GM21447 (cell line): Measurements from ENCODE around the gene KIF2C.
"Not testable (repeated sequence)": the region's sequence is repeated elsewhere in the genome, so short reads cannot be mapped to it uniquely, and the experiment has no call there.

Experiments used
- ATAC-seq: cut with Tn5 transposase; IDR thresholded peaks from one replicate; pipeline ENCODE4 v1.9.1; 2021; ENCODE audit not compliant: unreplicated experiment

KIF2C gene

DNA sequence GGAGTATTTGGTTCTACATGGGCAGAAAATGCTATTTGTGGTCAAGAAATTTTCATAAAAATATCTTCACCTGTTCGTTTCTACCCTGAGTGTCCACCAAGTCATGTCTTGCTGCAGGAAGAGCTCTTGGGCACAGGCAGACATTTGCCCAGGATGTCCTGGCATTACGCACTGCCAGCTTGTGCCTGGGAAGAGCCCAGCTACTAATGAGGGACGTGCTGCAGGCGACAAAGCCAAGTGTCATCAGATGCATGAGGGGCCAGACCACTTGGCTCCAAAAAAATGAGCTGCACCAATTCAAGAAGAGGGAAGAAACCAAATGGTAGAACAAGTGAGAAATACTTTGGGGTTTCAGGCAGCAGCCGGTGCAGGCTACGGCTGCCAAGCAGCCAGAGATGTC lies 21.5 kb upstream of the KIF2C start:
- ATAC-seq = no peak

DNA sequence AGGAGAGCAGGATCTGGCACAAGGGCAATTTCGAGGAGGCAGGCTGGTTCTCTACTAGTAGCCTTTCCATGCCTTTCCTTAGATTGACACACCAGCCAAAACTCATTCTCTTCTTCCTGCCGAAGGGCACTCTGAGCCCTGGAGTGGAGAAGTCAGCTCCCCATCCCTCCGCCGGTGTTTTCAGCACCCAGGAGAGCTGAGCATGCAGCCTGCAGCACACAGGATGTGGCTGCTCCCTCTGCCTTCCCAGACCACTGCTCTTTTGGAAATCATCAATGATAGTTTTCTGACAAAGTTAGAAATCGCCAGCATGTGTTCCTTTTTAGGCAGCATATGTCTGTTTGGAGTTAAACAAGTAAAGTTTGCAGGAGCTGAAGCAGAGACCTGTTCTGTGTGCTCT lies 20.3 kb upstream of the KIF2C start:
- ATAC-seq = no peak

DNA sequence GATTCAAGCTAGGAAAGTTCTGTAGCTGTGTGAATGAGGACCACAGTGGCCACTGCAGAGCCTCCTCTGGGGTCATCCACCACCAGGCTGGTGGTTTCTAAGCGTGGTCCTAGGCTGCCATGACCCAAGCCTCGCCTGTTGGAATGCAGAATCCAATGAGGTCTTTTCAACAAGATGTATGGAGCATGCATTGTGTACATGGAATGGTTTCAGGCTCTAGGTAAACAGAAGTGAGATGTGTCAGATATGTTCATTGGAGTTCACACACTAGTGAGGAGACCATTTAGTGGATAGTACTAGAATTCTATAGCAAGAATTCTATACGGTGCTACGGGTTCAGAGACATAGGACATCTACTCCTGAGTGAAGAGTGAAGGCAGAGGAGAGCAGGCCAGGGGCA lies 19.4 kb upstream of the KIF2C start:
- no peak for ATAC-seq

DNA sequence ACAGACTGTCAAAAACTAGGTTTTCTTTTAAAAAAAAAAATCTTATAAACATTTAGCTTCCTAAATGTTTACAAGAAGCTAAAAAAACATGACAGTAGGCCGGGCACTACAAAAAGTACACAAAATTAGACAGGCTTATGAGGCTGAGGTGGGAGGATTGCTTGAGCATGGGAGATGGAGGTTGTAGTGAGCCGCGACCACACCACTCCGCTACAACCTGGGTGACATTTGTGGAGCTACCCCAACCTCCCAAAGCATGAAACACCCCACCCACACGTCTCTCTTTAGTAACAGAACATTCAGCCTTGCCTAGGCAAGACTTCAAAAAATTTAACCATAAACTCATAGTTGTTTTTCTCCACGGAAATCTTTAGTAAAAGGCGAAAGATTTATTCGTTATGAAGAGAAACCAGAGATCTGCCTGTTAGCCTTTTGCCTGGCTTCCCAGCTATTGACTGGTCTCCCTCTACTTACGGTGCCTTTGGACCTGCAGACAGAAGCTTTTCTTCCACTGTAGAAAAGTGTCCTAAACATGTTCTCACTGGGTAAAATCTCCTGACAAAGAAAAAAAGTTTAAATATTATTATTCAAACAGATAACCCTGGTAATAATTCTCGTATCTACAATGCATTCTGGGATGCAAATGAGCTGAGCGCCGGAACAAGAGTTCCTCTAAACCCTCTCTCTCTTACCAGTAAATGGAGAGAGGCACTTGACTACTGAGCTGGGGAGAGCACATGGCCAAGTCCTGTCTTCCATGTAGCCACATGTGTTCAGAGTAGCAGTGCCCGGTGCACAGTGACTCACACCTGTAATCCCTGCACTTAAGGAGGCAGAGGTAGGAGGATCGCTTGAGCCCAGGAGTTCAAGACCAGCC lies 17.9 kb upstream of the KIF2C start:
- ATAC-seq = peak; percentile 66

DNA sequence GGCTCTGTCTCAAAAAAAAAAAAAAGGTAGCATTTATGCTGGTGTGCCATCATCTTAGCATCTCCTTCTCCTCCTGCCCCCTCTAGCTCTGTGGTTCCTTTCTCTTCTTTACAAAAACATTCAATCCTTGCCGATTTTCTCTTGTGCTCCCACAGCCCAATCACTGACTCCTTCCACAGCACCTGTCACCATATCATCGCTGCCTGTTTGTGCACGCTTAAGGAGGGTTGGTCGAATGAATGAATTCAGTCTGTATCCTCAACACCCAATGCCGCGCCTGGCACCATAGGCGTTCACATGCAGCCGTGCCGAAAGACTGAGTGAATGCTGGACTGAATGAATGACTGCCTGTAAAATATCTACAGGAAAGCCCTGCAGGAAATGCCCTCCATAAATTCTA lies 16.6 kb upstream of the KIF2C start:
- no peak for ATAC-seq

DNA sequence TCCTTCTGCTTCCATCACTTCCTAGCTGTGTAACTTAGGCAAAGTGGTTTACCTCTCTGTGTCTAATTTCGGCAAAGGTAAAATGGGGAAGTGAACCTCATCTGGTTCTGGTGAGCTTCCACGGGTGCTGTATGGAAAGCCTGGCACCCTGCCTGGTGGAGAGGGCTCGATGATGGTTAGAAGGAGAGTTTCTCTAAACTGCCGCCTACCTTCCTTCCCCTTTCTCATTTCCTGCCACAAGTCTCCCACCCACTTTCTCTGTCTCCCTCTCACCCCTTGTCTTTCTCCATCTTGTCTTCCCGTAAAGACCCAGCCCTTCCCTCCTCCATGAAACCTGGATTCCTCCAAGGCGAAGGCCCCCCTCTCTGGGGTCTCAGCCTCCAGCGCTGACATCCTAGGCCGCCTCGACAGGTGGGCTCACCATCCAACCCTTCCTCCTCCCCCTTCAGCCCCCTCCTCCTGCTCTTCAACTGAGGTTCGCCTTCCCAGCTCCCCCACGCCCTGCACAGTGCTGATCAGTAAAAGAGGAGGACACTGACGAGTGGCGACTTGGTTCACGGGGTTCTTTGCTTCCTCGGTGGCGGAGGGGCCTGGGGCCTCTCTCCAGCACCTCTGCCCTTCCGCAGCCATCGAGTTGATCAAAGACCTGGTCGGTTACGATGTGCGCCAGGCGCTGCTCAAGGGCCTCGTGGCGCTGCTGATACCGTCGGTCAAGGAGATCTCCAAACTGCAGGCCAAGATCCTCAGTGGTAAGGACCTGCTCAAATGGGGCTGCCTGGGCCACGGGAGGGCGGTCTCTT lies 15.9 kb upstream of the KIF2C start:
- ATAC-seq = peak; percentile 39

DNA sequence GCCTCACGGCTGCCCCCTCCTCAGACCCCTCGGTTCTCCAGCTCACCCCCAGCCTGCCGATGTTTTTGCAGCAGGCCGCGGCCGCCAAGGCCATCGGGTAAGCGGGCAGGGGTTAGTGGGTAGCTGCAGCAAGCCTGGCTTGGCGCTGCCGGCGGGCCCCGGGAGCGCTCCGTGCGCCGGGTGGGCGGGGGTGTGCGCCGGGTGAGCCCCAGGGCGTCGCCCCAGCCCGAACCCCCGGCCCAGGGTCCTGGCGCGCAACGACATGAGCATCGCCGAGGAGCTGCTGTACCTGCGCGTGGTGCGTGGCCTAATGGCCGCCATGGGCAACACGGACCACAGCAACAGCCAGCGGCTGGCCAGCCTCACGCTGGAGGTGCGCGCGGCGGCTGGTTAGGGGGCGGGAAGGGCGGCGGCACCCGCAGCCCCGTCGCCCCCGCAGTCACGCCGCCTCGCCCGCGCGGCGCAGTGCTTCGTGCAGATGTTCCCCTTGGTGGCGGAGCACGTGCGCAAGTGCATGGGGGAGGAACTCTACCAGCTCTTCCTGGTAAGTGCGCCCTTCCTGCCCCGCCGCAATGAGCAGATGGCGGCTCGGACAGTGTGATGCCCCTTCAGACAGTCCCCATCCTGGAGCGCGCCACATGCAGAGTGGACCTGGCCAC lies 15.2 kb upstream of the KIF2C start:
- ATAC-seq = no peak

DNA sequence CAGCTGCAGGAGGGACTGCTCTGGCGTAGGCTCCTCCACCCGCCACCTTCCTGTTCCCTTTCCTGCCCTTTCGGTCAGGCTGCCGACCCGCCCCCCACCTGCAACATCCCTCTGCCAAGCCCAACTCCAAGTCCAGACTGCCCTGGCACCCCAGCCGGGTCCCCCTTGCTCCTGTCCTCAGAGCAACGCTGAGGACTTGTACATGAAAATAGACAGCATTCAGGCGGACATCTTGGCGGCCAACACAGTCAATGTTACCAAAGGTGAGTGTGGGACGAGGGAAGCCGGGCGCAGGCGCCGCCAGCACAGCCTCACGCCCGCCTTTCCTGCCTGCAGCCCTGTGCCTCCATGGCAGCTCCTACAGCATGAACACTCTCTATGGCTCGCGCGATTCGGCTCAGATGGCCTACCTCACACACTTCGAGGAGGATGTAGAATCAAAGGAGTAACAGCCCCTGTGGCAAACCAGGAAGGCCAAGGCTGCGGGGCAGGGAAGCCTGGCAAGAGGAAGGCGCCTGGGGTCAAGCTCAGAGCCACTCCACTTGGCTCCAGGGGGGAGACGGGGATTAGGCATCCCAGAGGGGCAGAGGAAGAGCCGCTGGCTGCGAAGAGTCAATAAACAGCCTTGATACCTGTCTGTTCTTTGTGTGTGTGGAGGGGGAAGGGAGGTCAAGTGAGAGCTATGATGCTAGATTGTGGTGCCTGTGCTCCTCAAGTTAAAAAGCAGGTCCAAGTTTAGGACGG lies 14.5 kb upstream of the KIF2C start:
- ATAC-seq = no peak

DNA sequence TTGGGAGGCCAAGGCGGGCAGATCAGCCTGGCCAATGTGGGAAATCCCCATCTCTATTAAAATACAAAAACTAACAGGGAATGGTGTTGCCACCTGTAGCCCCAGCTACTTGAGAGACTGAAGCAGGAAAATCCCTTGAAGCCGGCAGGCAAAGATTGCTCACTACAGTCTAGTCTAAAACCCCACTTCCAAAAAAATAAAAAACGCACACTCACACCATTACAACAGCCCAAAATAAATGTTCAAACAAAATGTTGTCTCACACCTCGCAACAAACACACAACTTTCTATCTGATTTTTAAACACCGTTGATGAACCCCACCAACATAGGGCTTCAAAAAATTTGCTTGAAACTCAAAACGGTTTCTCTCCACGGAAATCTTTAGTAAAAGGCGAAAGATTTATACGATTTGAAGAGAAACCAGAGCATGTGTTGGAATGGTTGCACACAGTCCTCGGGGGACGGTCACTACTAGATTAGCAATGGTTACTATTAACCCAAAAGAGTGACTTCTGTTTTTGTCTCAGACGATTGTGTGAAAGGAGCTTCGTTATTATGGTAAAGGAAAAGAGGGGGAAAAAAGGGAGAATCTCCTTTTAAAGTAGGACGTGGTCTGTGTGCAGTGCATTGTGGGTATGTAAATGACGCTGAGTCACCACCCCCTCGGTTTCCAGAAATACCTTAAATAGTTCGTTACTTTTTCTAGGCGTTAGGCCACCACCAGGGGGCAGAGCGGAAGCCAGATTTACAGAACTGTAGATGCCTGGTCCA lies 8.7 kb upstream of the KIF2C start, which contains the start of gene RNU5D-1:
RNU5D-1 (minus strand) TSS at position 430 of the 772 bp plus-strand sequence.
- peak; percentile 58 for ATAC-seq

DNA sequence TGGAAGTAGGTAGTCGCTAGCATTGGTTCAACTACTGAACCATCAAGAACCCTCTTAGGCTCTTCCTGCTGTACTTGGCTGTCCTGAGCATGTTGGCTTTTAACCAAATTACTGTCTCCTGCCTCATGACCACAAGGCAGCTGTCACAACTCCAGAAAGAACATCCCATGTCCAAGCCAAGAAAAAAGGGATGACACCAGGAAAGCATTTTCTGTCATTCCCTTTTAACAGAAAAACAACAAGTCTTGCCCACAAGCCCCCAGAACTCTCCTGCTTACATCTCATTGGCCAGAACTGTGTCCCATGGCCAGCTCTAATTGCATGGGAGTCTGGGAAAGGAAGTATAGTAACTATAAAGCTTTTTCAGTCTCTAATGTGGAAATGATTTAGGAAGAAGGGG lies 6.3 kb upstream of the KIF2C start:
- no peak for ATAC-seq

DNA sequence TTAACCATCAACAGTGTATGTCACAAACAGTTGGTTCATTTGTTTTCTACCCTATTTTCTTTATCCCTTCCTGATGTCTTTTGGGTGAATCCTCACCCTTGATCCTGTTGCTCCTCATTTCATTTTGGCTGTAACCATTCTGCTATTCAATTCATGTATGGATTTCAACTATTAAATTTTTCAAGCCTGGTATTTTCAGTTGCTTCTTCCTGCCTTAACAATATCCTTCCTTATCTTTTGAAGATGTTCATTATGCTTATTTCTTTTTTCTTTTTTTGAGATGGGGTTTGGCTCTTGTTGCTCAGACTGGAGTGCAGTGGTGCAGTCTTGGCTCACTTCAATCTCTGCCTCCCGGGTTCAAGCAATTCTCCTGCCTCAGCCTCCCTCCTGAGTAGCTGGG lies 5.9 kb upstream of the KIF2C start:
- ATAC-seq = no peak

DNA sequence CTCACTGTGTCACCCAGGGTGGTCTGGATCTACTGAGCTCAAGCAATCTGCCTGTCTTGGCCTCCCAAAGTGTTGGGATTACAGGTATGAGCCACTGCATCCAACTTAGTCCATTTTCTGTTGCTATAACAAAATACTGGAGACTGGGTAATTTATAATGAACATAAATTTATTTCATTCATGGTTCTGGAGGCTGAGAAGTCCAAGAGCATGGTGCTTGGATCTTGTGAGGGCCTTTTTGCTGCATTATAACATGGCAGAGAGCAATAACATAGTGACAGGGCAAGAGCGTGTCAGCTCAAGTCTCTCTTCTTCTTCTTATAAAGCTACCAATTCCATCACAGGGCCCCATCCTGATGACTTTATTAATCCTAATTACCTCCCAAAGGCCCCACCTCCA lies 3.6 kb upstream of the KIF2C start:
- ATAC-seq = no peak

DNA sequence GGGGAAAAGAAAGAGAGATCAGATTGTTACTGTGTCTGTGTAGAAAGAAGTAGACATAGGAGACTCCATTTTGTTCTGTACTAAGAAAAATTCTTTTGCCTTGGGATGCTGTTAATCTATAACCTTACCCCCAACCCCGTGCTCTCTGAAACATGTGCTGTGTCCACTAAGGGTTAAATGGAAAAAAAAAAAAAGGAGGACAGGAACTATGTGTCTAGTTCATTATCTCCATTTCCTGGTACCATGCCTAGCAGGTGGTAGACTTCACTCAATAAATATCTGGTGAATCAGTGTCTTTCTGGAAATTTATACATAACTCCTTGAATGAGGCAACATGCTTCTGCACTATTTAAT lies 707 bp upstream of the KIF2C start:
- not testable (repeated sequence) for ATAC-seq

DNA sequence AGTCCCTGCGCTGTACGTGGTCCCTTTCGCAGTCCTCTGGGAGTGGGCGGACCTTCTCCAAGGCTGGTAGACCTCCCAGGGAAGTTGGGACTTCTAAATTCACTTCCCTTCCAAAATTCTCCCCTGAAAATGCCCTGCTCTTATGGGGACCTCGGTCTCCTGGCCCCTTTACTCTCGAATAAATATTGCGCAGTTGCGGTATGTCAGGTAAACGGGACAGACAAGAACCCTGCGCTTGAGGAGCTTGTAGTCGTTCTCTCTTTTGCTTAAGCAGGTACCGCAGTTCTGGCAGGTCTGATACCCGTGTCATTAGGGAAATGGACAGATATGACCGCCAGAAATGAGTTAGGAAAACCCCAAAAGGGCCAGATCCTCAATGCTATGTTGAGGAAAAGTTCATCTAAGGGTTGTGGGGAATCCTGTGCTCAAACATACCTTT lies 561 bp downstream of the KIF2C start:
- ATAC-seq = peak; percentile 7

DNA sequence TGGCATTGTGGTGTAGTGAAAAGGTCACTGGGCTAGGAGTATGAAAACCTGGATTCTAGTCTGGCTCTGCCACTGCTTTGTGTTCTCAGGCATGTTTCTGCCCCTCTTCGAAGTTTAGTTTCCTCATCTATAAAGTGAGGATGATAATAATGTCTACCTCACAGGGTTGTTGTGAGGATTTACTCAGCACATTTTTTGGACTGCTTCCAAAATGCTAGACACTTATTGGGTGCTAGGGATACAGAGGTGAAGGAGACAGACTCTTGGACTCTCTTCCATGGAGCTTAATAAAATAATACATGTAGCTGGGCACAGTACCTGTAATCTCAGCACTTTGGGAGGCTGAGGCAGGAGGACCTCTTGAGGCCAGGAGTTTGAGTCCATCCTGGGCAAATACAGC lies 3.6 kb downstream of the KIF2C start:
- ATAC-seq = no peak

DNA sequence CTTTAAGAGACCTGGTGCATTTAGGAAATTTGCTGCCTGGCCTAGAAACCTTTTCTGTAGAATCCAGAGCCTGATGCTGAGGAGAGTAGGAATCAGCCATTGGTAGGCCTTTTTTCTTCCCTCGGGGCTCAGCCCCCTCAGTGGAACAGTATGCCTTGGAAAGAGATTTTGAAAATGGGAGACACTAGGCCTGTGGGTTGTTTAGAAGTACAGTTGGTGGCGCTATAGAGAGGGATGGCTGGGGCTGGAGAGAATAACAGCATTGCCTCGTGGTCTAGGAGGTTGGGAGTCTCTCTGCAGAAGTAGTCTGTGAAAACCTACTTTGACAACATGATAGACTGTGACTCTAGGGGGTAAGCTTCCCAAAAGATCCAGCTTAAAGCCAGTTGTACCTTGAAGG lies 8.2 kb downstream of the KIF2C start:
- no peak for ATAC-seq

DNA sequence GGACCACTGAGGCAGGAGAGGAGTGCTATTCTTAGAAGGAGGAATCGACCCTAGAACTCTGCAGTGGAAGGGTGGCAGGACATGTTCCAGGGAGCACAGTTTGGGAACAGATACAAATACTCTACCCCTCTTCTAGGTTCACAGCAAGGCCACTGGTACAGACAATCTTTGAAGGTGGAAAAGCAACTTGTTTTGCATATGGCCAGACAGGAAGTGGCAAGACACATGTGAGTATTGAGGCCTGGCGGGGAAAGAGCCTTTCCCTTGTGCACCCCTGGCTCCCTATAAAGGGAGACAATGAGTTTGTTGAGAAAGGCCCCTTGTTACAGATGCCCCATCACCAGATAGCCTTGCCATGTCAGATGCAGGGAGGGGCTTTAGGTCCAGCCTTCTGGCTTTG lies 17.8 kb downstream of the KIF2C start:
- peak; percentile 65 for ATAC-seq

DNA sequence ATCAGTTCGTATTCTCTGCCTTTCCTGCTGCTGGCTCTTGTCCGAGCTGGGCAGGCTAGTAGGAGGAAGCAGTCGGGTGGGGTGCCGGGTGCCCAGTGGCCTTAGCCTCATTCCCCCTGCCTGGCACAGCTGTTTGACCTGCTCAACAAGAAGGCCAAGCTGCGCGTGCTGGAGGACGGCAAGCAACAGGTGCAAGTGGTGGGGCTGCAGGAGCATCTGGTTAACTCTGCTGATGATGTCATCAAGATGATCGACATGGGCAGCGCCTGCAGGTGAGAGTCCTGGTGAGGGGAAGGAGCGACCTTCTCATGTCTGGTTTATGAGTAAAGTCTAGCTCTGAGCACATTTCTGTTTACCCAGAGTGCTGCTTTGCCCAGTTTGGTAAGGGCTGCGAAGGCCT lies 19.4 kb downstream of the KIF2C start:
- no peak for ATAC-seq

DNA sequence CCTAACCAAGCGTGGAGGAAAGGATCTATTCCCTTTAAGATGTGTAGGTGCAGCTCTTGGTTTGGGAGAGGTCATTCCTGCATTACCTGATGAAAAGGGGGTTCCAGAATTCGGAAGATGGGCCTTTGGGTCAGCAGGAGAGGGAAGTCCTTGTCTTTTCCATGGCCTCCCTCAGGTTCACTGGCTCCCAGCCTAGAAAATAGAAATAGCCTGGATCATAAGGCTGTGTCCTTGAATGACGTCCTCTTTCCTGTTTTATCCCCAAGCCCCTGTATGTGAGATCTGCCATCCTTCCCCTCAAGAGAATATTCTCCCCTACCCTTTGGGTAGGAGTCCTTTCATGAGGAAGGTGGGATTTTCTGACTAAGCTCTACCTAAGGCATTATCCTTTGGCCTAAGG lies 21.2 kb downstream of the KIF2C start:
- no peak for ATAC-seq

DNA sequence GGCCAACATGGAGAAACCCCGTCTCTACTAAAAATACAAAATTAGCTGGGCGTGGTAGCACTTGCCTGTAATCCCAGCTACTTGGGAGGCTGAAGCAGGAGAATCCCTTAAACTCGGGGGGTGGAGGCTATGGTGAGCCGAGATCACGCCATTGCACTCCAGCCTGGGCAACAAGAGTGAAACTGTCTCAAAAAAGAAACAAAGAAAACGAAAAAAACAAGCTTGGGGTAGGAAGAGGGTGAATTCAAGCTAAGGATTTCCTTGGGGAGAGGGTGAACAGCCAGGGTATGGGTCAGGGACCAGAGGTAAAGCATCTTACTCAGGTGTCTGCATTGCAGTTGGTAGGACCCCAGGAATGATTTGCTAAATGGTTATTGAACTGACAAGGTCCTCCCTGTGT lies 26.8 kb downstream of the KIF2C start:
- ATAC-seq = not testable (repeated sequence)
